Endodermal cell (in vitro differentiated cells): ENCODE data around the gene VRK1. TPM values are rescaled to one million over a fixed set of nuclear protein-coding genes. Genes with fewer than 3 reads are reported as not detected.

Experiments
- DNase-seq: peaks from one replicate; pipeline ENCODE4 v3.0.0-alpha.2; 2017
- H3K27ac ChIP-seq: 2 replicates; pipeline ENCODE4 v1.5.1; 2013; ENCODE audit warnings: mild to moderate bottlenecking, low read depth, low read length, moderate library complexity
- H3K27me3 ChIP-seq: 2 replicates; pipeline ENCODE4 v1.6.1; 2013; ENCODE audit warnings: mild to moderate bottlenecking, low read length, moderate library complexity; ENCODE audit not compliant: insufficient read depth, control insufficient read depth, poor library complexity, severe bottlenecking
- H3K36me3 ChIP-seq: 2 replicates; pipeline ENCODE4 v1.7.0; 2013; ENCODE audit warnings: mild to moderate bottlenecking, low read length, moderate library complexity; ENCODE audit not compliant: control insufficient read depth, insufficient read depth
- H3K4me1 ChIP-seq: one replicate; pipeline ENCODE4 v1.7.0; 2013; ENCODE audit warnings: low read length; ENCODE audit not compliant: control insufficient read depth, insufficient read depth
- H3K4me3 ChIP-seq: 2 replicates; pipeline ENCODE4 v1.5.1; 2013; ENCODE audit warnings: mild to moderate bottlenecking, low read length, moderate library complexity
- H3K9ac ChIP-seq: 2 replicates; pipeline ENCODE4 v1.6.1; 2013; ENCODE audit warnings: mild to moderate bottlenecking, low read length, moderate library complexity; ENCODE audit not compliant: poor library complexity, severe bottlenecking; ENCODE audit errors: extremely low read depth
- H3K9me3 ChIP-seq: 2 replicates; pipeline ENCODE4 v1.6.1; 2013; ENCODE audit warnings: mild to moderate bottlenecking, low read length, moderate library complexity; ENCODE audit not compliant: control insufficient read depth
- H3K27ac Mint-ChIP-seq: 2 replicates; pipeline ENCODE4 v1.8.0; 2020; ENCODE audit warnings: mixed read lengths
- H3K27me3 Mint-ChIP-seq: 2 replicates; pipeline ENCODE4 v1.8.0; 2021; ENCODE audit warnings: mild to moderate bottlenecking, mixed read lengths; ENCODE audit not compliant: insufficient read depth
- H3K36me3 Mint-ChIP-seq: 2 replicates; pipeline ENCODE4 v1.8.0; 2020; ENCODE audit warnings: low read depth, mixed read lengths
- H3K4me1 Mint-ChIP-seq: 2 replicates; pipeline ENCODE4 v1.8.0; 2020; ENCODE audit warnings: mixed read lengths
- H3K4me3 Mint-ChIP-seq: 2 replicates; pipeline ENCODE4 v1.8.0; 2020; ENCODE audit warnings: mild to moderate bottlenecking, moderate library complexity, mixed read lengths
- H3K9me3 Mint-ChIP-seq: 2 replicates; pipeline ENCODE4 v1.8.0; 2020; ENCODE audit warnings: mild to moderate bottlenecking, mixed read lengths
- CTCF ChIP-seq: fragments of 200-600 bp; sonication (generic); conservative IDR thresholded peaks from 2 replicates; pipeline ENCODE4 v1.5.0; 2021; ENCODE audit warnings: antibody characterized with exemption, mild to moderate bottlenecking
- WGBS, 2 experiments: methylation state at CpG; one replicate each; pipeline versions ENCODE4 v1.1.5 to v1.1.7; 2013; ENCODE audit warnings: missing lambda C conversion rate in 2 of 2, mixed read lengths in 1 of 2; ENCODE audit not compliant: insufficient coverage in 1 of 2, insufficient read length in 1 of 2; 5-methylcytosine and 5-hydroxymethylcytosine counted together
- total RNA-seq, 2 donors: library from RNA; stranded (reverse); fragmentation: NEBNext Ultra II Directional in 1 of 2; extraction: Animal tissue kit (Norgen Biotek cat#: 25700) in 1 of 2; gene quantifications; 2 replicates in 1 of 2; 3 replicates in 1 of 2; pipeline ENCODE4 v1.2.1, GENCODE V29; 2021

VRK1 gene
- total RNA-seq, 2 donors from 2014 or later = 39.1 to 54.9 TPM

- Mint-ChIP-seq H3K4me1 (peaks cover 19% of the 10 kb centered on the region), H3K27me3 (no peaks in the 10 kb centered on the region), H3K36me3 (peaks cover 18% of the 10 kb centered on the region), H3K4me3 (no peak overlapping the region), H3K27ac (no peak overlapping the region), H3K9me3 (no peaks in the 10 kb centered on the region)
- DNase-seq = no peak
- peaks cover 9% of the 10 kb centered on the region for H3K4me1 ChIP-seq
- no peak overlapping the region for H3K27ac ChIP-seq
- no peaks in the 10 kb centered on the region for H3K27me3 ChIP-seq
- no peak overlapping the region for H3K9ac ChIP-seq
- peaks cover 33% of the 10 kb centered on the region for H3K36me3 ChIP-seq
- no peak overlapping the region for H3K4me3 ChIP-seq
- no peak for TF ChIP-seq CTCF
- peaks cover under 1% of the 10 kb centered on the region for H3K9me3 ChIP-seq
These were observed 61.5 kb downstream of the VRK1 start for GRCh38 chr14:96858643-96859042.

GRCh38 chr14:96861568-96862310 lies 64.6 kb downstream of the VRK1 start:
- 48% methylated on average over 4 of the region's 5 CpGs; no CpG with 5 or more reads in 1 of the 2 experiments for WGBS, 2 experiments
- peaks cover 9% of the 10 kb centered on the region for H3K4me1 ChIP-seq
- no peaks in the 10 kb centered on the region for H3K27me3 Mint-ChIP-seq
- H3K27me3 ChIP-seq = no peaks in the 10 kb centered on the region
- H3K4me3 Mint-ChIP-seq = peak overlapping the region; percentile 15
- no peak for TF ChIP-seq CTCF
- peaks cover 13% of the 10 kb centered on the region for H3K9me3 ChIP-seq
- peaks cover 32% of the 10 kb centered on the region for H3K36me3 ChIP-seq
- no peak overlapping the region for H3K27ac ChIP-seq
- peak overlapping the region; percentile 26 for H3K9ac ChIP-seq
- peaks cover 27% of the 10 kb centered on the region for H3K36me3 Mint-ChIP-seq
- peaks cover 21% of the 10 kb centered on the region for H3K4me1 Mint-ChIP-seq
- peak overlapping the region; percentile 32 for H3K4me3 ChIP-seq
- peak; percentile 86 for DNase-seq
- H3K9me3 Mint-ChIP-seq = peaks cover 10% of the 10 kb centered on the region
- peak overlapping the region; percentile 88 for H3K27ac Mint-ChIP-seq

- Mint-ChIP-seq H3K27ac (peak overlapping the region; percentile 75), H3K4me1 (peaks cover 29% of the 10 kb centered on the region), H3K27me3 (no peaks in the 10 kb centered on the region), H3K36me3 (peaks cover 18% of the 10 kb centered on the region), H3K9me3 (peaks cover 10% of the 10 kb centered on the region), H3K4me3 (no peak overlapping the region)
- peaks cover 13% of the 10 kb centered on the region for H3K9me3 ChIP-seq
- no peak overlapping the region for H3K27ac ChIP-seq
- no peak overlapping the region for H3K9ac ChIP-seq
- no peaks in the 10 kb centered on the region for H3K27me3 ChIP-seq
- no peak for DNase-seq
- H3K36me3 ChIP-seq = peaks cover 22% of the 10 kb centered on the region
- TF ChIP-seq CTCF = no peak
- H3K4me3 ChIP-seq = no peak overlapping the region
- peaks cover 9% of the 10 kb centered on the region for H3K4me1 ChIP-seq
- WGBS, 2 experiments = 84 to 88% methylated on average over 4 to 5 of the region's 5 CpGs
These were observed 66.3 kb downstream of the VRK1 start for GRCh38 chr14:96863327-96863985.
